Keratinocyte (primary cell): Measurements from ENCODE around the gene SETD1B.

ENCODE experiments used
- CTCF ChIP-seq, 3 experiments: IDR thresholded peaks in 1 of 3; conservative IDR thresholded peaks in 1 of 3; optimal IDR thresholded peaks in 1 of 3; 2 replicates in 2 of 3; 3 replicates in 1 of 3; pipeline versions ENCODE3 to v1.5.1; 2011; ENCODE audit warnings: low read length in 3 of 3, mild to moderate bottlenecking in 3 of 3, moderate library complexity in 2 of 3, control low read depth in 1 of 3, inconsistent platforms in 1 of 3; ENCODE audit not compliant: insufficient read depth in 2 of 3; ENCODE audit errors: extremely low read depth in 1 of 3
- EZH2 ChIP-seq: IDR thresholded peaks from one replicate; pipeline ENCODE4 v1.6.1; 2012; ENCODE audit warnings: inconsistent platforms, mild to moderate bottlenecking, low read length, moderate library complexity

DNA sequence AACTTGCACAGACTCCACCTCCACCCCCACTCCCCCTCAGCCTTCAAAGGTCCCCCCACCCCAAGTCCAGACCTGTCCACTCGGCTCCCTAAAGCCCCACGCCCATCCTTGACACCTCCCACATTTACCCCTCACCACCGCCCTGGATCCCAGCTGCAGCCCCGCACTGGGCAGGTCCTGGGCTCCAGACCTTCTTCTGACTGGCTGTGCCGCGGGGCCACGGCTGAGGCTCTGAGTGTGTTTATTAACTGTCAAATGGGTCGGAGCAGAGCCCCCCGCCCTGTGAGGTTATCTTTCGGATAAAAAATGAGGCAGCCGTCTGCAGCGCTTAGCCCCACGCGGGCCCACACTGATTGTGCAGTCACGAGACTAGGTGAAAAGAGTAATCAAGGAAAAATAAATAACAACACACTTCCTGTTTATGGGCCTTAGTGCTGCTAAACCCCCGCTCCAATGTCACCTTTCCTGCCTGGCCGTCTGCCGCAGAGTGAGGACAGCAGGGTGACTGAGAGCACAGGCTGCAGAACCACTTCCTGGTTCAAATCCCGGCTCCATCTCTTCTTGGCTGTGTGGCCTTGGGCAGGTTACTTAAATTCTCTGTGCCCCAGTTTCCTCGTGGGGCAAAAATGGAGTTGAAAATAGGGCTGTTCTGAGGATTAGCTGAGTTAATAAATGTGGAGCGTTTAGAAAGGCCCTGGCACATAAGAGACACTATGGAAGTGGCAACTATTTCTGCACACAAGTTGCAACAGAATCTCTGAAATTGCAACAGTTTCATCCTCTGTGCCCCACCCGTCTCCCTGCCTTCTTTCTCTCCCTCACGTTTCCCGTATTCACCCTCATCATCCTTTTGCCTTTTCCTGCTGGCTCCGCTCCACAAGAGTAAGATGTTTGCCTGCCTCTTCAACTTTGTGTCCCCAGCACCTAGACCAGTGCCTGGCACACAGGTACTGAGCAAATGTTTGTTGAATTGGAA lies 9.4 kb downstream of the SETD1B start:
- no peak for TF ChIP-seq CTCF (optimal IDR thresholded peaks at IDR 0.05 in 1 of 3, IDR thresholded peaks at IDR 0.05 in 1 of 3, conservative IDR thresholded peaks at IDR 0.05 in 1 of 3; ENCODE audit: extremely low read depth in 1 of 3, insufficient read depth in 2 of 3, low read length in 3 of 3)
- TF ChIP-seq EZH2 = no peak
